ENCODE measurements around the gene PLXNB3. TPM values are rescaled to one million over a fixed set of nuclear protein-coding genes. Genes with fewer than 3 reads are reported as not detected.

The PLXNB3 gene
- total and polyA plus RNA-seq, 4 donors: 0.11 to 0.69 (median 0.46) TPM

DNA sequence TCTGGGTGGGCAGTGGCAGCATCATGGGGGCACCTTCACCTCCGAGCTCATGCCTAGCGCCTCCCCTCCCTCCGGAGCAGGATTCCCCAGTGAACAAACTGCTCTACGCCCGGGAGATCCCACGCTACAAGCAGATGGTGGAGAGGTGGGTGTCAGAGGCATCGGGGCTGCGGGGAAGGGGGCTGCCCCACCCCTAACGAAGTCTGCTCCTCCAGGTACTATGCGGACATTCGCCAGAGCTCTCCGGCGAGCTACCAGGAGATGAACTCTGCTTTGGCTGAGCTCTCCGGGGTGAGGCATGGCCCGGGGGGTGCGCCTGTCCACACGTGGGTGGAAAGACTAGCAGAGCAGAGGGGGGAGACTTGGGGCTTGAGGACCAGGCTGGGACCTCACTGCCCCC, 14.1 kb downstream of the PLXNB3 start:
- Histone ChIP-seq H3K9ac (ENCODE audit: low read depth in 1 of 2, low read length in 2 of 2) (no peak overlapping the region), H3K36me3 (ENCODE audit: control insufficient read depth in 4 of 4, insufficient read depth in 3 of 4, low read depth in 1 of 4, low read length in 3 of 4) (no peaks in the 10 kb centered on the region), H3K4me1 (ENCODE audit: control insufficient read depth in 4 of 4, insufficient read depth in 4 of 4, low read length in 3 of 4) (no peaks in the 10 kb centered on the region), H3K27me3 (ENCODE audit: control insufficient read depth in 4 of 4, insufficient read depth in 4 of 4, low read length in 3 of 4) (no peaks in the 10 kb centered on the region), H3K27ac (ENCODE audit: low read depth in 1 of 2, low read length in 2 of 2) (no peak overlapping the region), H3K9me3 (ENCODE audit: control insufficient read depth in 4 of 4, low read length in 3 of 4) (no peaks in the 10 kb centered on the region), H3K4me3 (ENCODE audit: low read depth in 1 of 3, low read length in 3 of 3) (no peak overlapping the region)
- TF ChIP-seq YY1 (IDR thresholded peaks at IDR 0.05): no peak
- WGBS: 69% methylated on average over 17 of the region's 17 CpGs
- DNase-seq (ENCODE audit: low spot score): no peak

DNA sequence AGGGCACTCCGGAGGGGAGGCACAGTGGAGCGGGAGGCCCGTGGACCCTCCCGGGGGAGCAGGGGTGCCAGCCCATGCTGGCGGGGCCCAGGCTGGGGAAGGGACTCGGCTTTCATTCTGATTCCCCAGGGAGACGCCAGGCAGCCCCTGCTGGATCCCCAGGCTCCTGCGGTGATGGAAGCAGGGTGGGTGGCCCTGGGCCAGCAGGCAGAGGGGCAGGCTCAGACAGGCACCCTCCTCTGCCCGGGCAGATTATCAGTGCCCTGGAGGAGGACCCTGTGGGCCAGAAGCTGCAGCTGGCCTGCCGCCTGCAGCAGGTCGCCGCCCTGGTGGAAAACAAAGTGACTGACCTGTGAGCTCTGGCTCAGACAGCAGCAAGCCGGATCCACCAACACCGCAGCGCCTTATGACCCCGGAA, 14.6 kb downstream of the PLXNB3 start:
- Histone ChIP-seq H3K36me3 (ENCODE audit: control insufficient read depth in 4 of 4, insufficient read depth in 3 of 4, low read depth in 1 of 4, low read length in 3 of 4) (no peaks in the 10 kb centered on the region), H3K27me3 (ENCODE audit: control insufficient read depth in 4 of 4, insufficient read depth in 4 of 4, low read length in 3 of 4) (no peaks in the 10 kb centered on the region), H3K4me3 (ENCODE audit: low read depth in 1 of 3, low read length in 3 of 3) (no peak overlapping the region), H3K4me1 (ENCODE audit: control insufficient read depth in 4 of 4, insufficient read depth in 4 of 4, low read length in 3 of 4) (no peaks in the 10 kb centered on the region), H3K9ac (ENCODE audit: low read depth in 1 of 2, low read length in 2 of 2) (no peak overlapping the region), H3K27ac (ENCODE audit: low read depth in 1 of 2, low read length in 2 of 2) (no peak overlapping the region), H3K9me3 (ENCODE audit: control insufficient read depth in 4 of 4, low read length in 3 of 4) (no peaks in the 10 kb centered on the region)
- DNase-seq (ENCODE audit: low spot score): no peak
- TF ChIP-seq, protein P1, sequence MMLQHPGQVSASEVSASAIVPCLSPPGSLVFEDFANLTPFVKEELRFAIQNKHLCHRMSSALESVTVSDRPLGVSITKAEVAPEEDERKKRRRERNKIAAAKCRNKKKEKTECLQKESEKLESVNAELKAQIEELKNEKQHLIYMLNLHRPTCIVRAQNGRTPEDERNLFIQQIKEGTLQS (IDR thresholded peaks at IDR 0.05): no peak
- TF ChIP-seq SP1 (IDR thresholded peaks at IDR 0.05): no peak
- TF ChIP-seq HNF4A (conservative IDR thresholded peaks at IDR 0.05): no peak
- TF ChIP-seq FOXA2 (IDR thresholded peaks at IDR 0.05): no peak
- TF ChIP-seq, protein P2, sequence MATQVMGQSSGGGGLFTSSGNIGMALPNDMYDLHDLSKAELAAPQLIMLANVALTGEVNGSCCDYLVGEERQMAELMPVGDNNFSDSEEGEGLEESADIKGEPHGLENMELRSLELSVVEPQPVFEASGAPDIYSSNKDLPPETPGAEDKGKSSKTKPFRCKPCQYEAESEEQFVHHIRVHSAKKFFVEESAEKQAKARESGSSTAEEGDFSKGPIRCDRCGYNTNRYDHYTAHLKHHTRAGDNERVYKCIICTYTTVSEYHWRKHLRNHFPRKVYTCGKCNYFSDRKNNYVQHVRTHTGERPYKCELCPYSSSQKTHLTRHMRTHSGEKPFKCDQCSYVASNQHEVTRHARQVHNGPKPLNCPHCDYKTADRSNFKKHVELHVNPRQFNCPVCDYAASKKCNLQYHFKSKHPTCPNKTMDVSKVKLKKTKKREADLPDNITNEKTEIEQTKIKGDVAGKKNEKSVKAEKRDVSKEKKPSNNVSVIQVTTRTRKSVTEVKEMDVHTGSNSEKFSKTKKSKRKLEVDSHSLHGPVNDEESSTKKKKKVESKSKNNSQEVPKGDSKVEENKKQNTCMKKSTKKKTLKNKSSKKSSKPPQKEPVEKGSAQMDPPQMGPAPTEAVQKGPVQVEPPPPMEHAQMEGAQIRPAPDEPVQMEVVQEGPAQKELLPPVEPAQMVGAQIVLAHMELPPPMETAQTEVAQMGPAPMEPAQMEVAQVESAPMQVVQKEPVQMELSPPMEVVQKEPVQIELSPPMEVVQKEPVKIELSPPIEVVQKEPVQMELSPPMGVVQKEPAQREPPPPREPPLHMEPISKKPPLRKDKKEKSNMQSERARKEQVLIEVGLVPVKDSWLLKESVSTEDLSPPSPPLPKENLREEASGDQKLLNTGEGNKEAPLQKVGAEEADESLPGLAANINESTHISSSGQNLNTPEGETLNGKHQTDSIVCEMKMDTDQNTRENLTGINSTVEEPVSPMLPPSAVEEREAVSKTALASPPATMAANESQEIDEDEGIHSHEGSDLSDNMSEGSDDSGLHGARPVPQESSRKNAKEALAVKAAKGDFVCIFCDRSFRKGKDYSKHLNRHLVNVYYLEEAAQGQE (IDR thresholded peaks at IDR 0.05): no peak
- TF ChIP-seq NR2F2 (IDR thresholded peaks at IDR 0.05): no peak
- no peak for TF ChIP-seq FOXA1 (IDR thresholded peaks at IDR 0.05)
- no peak for TF ChIP-seq MAX (IDR thresholded peaks at IDR 0.05)
- no peak for TF ChIP-seq TAF1 (conservative IDR thresholded peaks at IDR 0.05)
- TF ChIP-seq, protein P3, sequence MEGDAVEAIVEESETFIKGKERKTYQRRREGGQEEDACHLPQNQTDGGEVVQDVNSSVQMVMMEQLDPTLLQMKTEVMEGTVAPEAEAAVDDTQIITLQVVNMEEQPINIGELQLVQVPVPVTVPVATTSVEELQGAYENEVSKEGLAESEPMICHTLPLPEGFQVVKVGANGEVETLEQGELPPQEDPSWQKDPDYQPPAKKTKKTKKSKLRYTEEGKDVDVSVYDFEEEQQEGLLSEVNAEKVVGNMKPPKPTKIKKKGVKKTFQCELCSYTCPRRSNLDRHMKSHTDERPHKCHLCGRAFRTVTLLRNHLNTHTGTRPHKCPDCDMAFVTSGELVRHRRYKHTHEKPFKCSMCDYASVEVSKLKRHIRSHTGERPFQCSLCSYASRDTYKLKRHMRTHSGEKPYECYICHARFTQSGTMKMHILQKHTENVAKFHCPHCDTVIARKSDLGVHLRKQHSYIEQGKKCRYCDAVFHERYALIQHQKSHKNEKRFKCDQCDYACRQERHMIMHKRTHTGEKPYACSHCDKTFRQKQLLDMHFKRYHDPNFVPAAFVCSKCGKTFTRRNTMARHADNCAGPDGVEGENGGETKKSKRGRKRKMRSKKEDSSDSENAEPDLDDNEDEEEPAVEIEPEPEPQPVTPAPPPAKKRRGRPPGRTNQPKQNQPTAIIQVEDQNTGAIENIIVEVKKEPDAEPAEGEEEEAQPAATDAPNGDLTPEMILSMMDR (IDR thresholded peaks at IDR 0.05; ENCODE audit: low read depth, low read length, missing input control): no peak
- TF ChIP-seq, protein P4, sequence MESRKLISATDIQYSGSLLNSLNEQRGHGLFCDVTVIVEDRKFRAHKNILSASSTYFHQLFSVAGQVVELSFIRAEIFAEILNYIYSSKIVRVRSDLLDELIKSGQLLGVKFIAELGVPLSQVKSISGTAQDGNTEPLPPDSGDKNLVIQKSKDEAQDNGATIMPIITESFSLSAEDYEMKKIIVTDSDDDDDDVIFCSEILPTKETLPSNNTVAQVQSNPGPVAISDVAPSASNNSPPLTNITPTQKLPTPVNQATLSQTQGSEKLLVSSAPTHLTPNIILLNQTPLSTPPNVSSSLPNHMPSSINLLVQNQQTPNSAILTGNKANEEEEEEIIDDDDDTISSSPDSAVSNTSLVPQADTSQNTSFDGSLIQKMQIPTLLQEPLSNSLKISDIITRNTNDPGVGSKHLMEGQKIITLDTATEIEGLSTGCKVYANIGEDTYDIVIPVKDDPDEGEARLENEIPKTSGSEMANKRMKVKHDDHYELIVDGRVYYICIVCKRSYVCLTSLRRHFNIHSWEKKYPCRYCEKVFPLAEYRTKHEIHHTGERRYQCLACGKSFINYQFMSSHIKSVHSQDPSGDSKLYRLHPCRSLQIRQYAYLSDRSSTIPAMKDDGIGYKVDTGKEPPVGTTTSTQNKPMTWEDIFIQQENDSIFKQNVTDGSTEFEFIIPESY (IDR thresholded peaks at IDR 0.05): no peak
- no peak for TF ChIP-seq GABPA (IDR thresholded peaks at IDR 0.05 in 1 of 2, conservative IDR thresholded peaks at IDR 0.05 in 1 of 2)
- no peak for TF ChIP-seq HNF4G (IDR thresholded peaks at IDR 0.05)
- no peak for TF ChIP-seq RXRA (IDR thresholded peaks at IDR 0.05)
- no peak for TF ChIP-seq JUND (IDR thresholded peaks at IDR 0.05)
- TF ChIP-seq YY1 (IDR thresholded peaks at IDR 0.05): no peak
- no peak for TF ChIP-seq EGR1 (IDR thresholded peaks at IDR 0.05; ENCODE audit: low read depth in 2 of 2)
- no peak for TF ChIP-seq RAD21 (IDR thresholded peaks at IDR 0.05)
- WGBS: 55% methylated on average over 16 of the region's 16 CpGs
